Effector memory CD8-positive, alpha-beta T cell (primary cell): ENCODE results near the gene BCAS3.

Experiments
- ATAC-seq: fragments of 150-1000 bp; cut with Tn5 transposase; replicated peaks from 2 replicates; pipeline ENCODE4 v1.10.0; 2021; ENCODE audit warnings: mild to moderate bottlenecking, moderate library complexity
- DNase-seq, 3 experiments: peaks; one replicate each; pipeline ENCODE4 v3.0.0; 2021
- H3K27ac Mint-ChIP-seq, 2 donors: one replicate each; pipeline ENCODE4 v1.8.0; 2022; ENCODE audit warnings: mild to moderate bottlenecking in 2 of 2, mixed read lengths in 2 of 2, moderate library complexity in 2 of 2
- H3K27me3 Mint-ChIP-seq, 2 donors: one replicate each; pipeline ENCODE4 v1.8.0; 2022; ENCODE audit warnings: mixed read lengths in 2 of 2
- H3K36me3 Mint-ChIP-seq: one replicate; pipeline ENCODE4 v1.8.0; 2022; ENCODE audit warnings: mild to moderate bottlenecking, moderate library complexity, mixed read lengths; ENCODE audit not compliant: insufficient read depth
- H3K4me1 Mint-ChIP-seq, 2 donors: one replicate each; pipeline ENCODE4 v1.8.0; 2022; ENCODE audit warnings: low read depth in 2 of 2, mixed read lengths in 2 of 2
- H3K4me3 Mint-ChIP-seq, 2 donors: one replicate each; pipeline ENCODE4 v1.8.0; 2022; ENCODE audit warnings: mild to moderate bottlenecking in 2 of 2, mixed read lengths in 2 of 2, moderate library complexity in 2 of 2
- H3K9me3 Mint-ChIP-seq, 2 donors: one replicate each; pipeline ENCODE4 v1.8.0; 2022; ENCODE audit warnings: mixed read lengths in 2 of 2

BCAS3 gene

DNA sequence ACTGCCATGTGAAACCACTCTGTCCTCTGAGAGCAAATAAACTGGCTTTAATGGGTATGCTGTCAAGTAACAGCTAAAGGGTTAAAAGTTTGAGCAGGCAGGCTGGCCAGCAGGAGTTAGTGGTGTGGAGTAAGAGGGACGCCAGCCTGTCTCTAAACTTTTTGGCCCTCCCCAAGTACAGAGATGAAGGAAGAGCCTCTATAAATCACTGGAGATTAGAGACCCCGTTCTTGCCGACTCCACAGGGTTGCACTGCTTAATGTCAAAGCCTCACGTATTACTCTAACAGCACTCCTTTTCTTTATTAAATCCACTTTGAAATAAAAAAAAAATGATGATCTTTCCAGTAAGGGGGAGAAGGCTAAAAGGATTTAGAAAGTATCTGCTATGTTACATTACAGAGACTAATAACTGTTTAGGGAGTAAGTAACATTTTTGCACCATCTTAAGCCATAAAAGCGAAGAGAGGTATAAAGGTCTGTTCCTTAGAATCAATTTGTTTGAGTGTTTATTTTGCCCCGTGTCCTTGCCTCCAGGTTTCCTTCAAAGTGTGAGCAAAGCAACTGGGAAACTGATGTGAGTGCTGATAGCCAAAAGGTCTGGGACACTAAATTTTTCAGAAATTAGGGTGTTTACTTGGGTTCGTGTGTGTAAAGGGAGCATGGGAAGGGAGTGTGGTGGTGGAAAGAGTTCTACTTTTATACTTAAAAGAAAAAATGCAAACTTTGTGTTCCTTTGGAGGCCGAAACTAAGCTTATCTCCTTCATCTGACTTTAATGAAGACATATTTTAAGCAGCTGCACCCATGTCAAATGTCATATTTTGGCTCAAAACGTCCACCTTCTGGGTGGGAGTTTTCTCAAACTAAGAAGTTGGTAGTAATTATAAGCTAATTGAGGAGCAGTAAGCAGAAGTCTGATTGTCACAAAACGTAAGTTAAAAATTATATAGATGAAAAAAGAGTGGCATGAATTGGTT, 612.0 kb downstream of the BCAS3 start:
- Mint-ChIP-seq H3K27ac (no peak overlapping the region), H3K9me3 (no peaks in the 10 kb centered on the region), H3K4me3 (no peak overlapping the region), H3K27me3 (no peaks in the 10 kb centered on the region), H3K4me1 (no peaks in the 10 kb centered on the region), H3K36me3 (no peaks in the 10 kb centered on the region)
- DNase-seq = no peak
- ATAC-seq = no peak

DNA sequence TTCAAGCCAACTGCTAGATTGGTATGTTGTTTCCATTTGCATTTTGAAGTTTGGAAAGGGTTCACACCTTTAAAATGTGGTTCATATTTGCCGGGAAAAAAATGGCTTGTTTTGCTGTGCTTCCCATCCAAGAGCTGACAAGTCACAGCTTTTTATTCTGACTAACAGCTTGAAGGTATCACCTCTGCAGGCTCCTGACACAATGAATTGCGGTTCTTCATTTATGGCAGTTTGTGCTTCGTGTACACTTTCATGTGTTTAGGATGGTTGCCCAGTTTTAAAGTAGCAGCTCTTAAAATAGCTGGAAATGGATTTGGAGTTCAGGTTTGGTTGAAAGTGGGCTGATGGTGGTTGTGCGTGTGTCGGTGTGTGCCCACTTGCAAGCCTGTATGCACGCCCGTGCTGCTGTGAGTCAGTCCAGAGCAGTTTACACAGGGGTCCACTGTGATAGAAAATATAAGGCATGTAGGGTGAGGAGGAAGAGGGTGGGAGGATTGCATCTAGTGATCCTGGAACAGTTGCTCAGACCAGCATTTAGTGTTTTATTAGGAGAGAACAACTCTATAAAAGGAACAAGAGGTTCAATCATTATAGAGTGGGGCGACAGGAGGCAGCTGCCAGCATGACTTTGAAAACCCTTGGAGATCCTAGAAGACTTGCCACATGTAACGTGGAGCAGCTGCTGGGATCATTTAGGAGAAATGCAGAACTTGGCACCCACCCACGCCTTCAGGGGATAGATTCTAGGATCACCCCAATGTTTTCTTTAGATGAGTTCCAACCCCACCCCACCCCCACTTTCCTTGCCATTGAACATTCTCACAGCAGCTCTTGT, 614.0 kb downstream of the BCAS3 start:
- ATAC-seq (no peak), DNase-seq (no peak)
- H3K4me3 Mint-ChIP-seq = no peak overlapping the region
- no peaks in the 10 kb centered on the region for H3K27me3 Mint-ChIP-seq
- peak overlapping the region in 1 of 2 donors; percentile 12 for H3K27ac Mint-ChIP-seq
- H3K36me3 Mint-ChIP-seq = no peaks in the 10 kb centered on the region
- H3K9me3 Mint-ChIP-seq = no peaks in the 10 kb centered on the region
- H3K4me1 Mint-ChIP-seq = peaks cover 0 to 1% of the 10 kb centered on the region in 2 donors

DNA sequence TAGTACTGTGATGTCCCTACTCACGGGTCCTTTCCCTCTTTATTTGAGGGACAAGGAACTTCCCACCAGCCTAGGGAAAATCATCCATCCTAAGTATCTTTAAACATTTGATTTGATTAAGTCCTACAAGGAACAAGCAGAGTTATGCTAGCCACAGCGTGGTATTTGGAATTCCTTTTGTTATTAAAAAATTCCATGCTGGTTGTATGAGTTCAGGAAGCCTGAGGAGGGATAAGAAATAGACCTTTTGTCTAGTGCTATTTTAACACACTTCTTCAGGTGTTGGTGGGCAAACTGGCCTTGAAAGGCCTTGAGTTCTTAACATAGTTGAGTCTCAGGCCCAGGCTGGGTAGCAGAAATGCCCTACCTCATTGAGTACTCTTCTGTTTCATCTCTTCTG, 616.6 kb downstream of the BCAS3 start:
- no peak overlapping the region for H3K27ac Mint-ChIP-seq
- H3K9me3 Mint-ChIP-seq = no peaks in the 10 kb centered on the region
- H3K4me1 Mint-ChIP-seq = peaks cover 0 to 1% of the 10 kb centered on the region in 2 donors
- DNase-seq (no peak), ATAC-seq (no peak)
- no peaks in the 10 kb centered on the region for H3K36me3 Mint-ChIP-seq
- H3K4me3 Mint-ChIP-seq = no peak overlapping the region
- no peaks in the 10 kb centered on the region for H3K27me3 Mint-ChIP-seq

DNA sequence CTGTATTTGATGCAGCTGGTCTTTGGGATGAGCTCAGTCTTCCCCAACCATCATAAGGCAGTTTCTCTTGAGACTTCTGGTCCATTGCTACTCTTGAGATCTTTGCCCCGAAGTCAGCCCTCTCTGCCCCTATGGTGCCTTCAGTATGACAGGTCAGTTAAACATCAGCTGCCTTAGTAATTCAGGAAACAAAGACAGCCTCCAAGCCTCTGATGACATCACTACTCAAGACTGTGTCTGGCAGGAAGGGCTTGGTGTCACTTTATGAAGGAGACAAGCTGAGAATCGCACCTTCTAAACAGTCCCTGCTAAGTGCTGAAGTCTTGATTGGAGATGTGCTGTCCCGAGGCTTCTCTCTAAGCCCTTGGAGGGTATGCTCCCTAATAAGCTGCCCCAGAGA, 617.1 kb downstream of the BCAS3 start:
- Mint-ChIP-seq H3K9me3 (no peaks in the 10 kb centered on the region), H3K27me3 (no peaks in the 10 kb centered on the region), H3K36me3 (no peaks in the 10 kb centered on the region), H3K4me3 (no peak overlapping the region), H3K27ac (no peak overlapping the region), H3K4me1 (peaks cover 0 to 1% of the 10 kb centered on the region in 2 donors)
- DNase-seq = no peak
- ATAC-seq = no peak

DNA sequence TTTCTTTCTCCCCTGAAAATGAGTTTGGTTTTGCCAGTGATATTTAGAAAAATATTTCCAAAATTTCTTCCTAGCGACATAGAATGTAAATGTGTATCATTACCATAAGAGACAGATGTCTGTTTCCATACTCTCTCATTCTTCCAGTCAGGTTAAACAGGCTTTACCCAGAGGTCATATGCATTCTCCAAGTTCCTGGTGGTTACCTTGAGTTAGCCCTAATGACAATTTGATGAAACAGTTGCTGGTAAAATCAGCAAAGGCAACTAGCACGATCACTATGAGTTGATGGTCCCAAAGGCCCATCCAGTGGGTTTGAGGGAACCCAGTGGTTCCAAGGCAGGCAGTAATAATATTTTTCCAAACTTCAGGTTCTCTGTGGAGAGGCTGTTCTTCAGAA, 618.4 kb downstream of the BCAS3 start:
- no peak overlapping the region for H3K27ac Mint-ChIP-seq
- ATAC-seq (no peak), DNase-seq (no peak)
- H3K4me3 Mint-ChIP-seq = no peak overlapping the region
- H3K27me3 Mint-ChIP-seq = no peaks in the 10 kb centered on the region
- peaks cover 0 to 1% of the 10 kb centered on the region in 2 donors for H3K4me1 Mint-ChIP-seq
- H3K9me3 Mint-ChIP-seq = no peaks in the 10 kb centered on the region
- H3K36me3 Mint-ChIP-seq = no peaks in the 10 kb centered on the region

DNA sequence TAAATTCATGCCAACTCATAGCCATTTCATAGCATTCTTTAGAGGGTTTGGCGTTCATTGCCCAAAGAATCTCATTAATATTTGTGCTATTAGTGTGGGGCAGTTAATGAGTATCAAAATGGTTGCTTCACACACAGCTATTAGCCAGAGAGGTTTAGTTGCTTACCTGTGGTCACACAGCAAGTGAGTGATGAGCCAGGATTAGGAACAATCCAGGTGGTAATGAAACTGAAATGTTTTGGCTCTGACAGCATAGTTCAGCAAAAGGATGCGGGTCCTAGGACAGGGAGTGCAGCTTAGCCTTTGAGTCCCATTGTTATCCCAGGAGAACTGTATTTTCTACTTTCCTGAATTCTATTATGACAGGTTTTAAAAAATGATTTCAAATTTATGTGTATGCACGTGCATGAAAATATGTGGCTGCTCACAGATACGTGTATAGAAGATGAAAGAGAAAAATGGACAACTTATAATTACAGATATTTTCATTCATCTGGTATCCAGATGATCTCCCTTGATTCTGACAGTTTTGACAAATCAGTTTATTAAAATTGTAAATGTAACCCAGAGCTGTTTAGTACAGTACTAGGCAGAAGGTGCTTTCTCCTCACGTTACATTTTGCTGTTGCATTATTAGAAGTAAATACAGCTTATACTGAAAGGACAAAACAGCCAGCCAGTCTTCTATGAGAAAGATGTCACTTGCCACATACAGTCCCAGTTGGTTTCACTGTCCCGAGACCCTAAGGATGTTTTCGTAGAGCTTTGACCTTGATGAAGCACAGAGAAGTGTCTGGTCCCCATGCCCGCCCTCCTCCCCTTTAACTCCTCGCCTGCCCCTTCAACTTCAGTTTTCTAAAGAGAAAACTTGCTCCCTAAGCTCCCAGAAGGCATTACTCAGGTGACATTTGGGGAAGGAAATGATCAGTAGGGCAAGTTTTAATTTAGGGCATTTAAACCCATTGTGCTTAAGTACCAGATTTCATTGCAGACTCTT, 622.2 kb downstream of the BCAS3 start:
- H3K36me3 Mint-ChIP-seq = no peaks in the 10 kb centered on the region
- H3K9me3 Mint-ChIP-seq = no peaks in the 10 kb centered on the region
- no peak overlapping the region for H3K4me3 Mint-ChIP-seq
- H3K27me3 Mint-ChIP-seq = no peaks in the 10 kb centered on the region
- H3K4me1 Mint-ChIP-seq = peaks cover 0 to 3% of the 10 kb centered on the region in 2 donors
- peak overlapping the region in 1 of 2 donors; percentile 31 for H3K27ac Mint-ChIP-seq
- no peak for DNase-seq
- no peak for ATAC-seq

DNA sequence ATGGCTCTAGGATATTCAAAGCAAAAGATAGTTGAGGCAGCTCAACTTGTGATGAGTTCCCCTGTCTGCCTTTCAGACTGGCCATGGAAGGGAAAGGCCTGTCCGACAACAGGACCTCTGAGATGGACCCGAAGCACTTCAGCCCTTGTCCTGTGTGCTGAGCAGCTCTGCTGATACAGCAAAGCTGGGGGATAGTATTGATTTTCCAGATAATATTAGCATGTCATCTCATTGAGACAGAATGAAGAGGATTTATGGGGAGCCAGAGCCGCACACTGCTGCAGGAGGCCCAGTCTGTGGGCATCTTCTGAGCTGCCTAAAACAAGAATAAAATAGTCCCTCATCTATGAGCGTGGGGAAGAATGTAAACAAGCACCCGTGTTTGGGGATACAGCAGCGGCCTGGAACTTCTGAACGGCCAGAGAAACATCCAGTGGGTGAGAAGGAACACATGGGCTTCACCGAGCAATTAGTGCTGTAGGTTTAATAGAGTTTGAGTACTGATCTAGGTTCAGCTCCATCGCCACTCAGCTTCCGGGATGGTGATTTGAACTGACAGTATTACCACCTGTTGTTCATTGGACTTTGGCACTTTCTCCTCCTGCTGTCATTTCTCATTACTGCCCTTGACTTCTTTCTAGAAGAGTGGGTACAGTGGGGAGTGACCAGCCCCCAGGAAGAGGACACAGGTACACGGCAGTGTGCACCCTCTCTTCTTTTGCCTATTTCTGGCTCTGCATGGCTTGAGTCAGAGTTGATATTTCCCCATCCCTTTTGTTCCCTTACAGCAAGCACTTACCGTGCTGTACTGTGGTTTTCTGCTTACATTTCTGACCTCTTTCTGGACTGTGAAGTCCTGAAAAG, 625.5 kb downstream of the BCAS3 start:
- ATAC-seq (no peak), DNase-seq (no peak)
- H3K4me1 Mint-ChIP-seq = peaks cover 0 to 2% of the 10 kb centered on the region in 2 donors
- H3K27me3 Mint-ChIP-seq = no peaks in the 10 kb centered on the region
- H3K36me3 Mint-ChIP-seq = no peaks in the 10 kb centered on the region
- no peaks in the 10 kb centered on the region for H3K9me3 Mint-ChIP-seq
- no peak overlapping the region for H3K27ac Mint-ChIP-seq
- no peak overlapping the region for H3K4me3 Mint-ChIP-seq

DNA sequence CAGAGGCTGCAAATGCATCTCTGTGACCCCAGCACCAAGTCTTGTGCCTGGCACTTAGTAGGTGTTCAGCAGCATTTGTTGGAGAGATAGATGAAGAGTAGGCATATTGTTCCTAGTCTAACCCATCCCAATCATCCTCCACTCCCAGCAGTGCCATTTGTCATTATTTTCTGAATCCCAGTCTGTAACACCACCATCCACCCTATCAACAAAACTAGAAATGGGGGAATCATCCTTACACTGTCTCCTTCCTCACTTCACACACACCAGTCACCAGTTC, 626.1 kb downstream of the BCAS3 start:
- DNase-seq = no peak
- H3K4me1 Mint-ChIP-seq = peaks cover 0 to 2% of the 10 kb centered on the region in 2 donors
- H3K36me3 Mint-ChIP-seq = no peaks in the 10 kb centered on the region
- H3K9me3 Mint-ChIP-seq = no peaks in the 10 kb centered on the region
- H3K27me3 Mint-ChIP-seq = no peaks in the 10 kb centered on the region
- no peak overlapping the region for H3K27ac Mint-ChIP-seq
- ATAC-seq = no peak
- no peak overlapping the region for H3K4me3 Mint-ChIP-seq

DNA sequence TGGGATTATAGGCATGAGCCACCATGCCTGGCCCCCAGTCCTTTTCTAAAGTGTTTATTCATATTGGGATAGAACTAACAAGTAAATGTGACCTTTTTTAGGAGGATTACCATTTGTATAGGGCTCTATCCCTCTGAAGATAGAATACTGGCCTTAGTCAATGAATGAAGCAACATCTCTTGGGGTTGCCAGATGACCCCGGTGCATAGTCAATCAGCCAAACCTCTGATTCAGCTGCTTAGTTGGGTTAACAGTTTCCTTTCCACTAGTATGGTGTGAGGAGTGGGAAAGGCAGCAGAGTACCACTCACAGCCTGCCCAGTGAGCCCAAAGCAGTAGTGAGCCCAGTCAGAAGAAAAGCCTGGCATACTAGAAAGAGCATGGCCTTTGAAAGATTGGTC, 627.4 kb downstream of the BCAS3 start:
- DNase-seq = no peak
- no peaks in the 10 kb centered on the region for H3K27me3 Mint-ChIP-seq
- H3K4me1 Mint-ChIP-seq = peaks cover 0 to 2% of the 10 kb centered on the region in 2 donors
- H3K4me3 Mint-ChIP-seq = no peak overlapping the region
- no peaks in the 10 kb centered on the region for H3K9me3 Mint-ChIP-seq
- no peak overlapping the region for H3K27ac Mint-ChIP-seq
- ATAC-seq = no peak
- no peaks in the 10 kb centered on the region for H3K36me3 Mint-ChIP-seq

DNA sequence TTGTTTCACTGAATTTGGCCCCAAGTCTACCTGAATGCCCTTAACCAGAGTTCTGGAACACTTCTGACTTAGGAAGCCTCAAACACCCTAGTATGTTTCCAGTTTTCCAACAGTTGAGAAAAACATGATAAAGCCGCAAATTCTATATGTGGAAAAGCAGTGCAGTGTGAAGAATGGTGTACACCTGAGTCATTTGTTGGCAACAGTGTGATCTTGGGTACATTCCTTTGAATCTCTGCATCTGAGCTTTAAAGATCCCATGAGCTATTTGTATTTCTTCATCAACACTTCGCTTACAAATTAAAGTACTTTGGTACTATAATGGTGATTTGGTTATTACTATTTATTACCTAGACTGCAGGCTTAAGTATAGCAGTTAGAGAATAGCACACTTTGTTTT, 628.4 kb downstream of the BCAS3 start:
- Mint-ChIP-seq H3K27me3 (no peaks in the 10 kb centered on the region), H3K27ac (no peak overlapping the region), H3K4me1 (peaks cover 0 to 2% of the 10 kb centered on the region in 2 donors), H3K9me3 (no peaks in the 10 kb centered on the region), H3K36me3 (no peaks in the 10 kb centered on the region), H3K4me3 (no peak overlapping the region)
- ATAC-seq (no peak), DNase-seq (no peak)

DNA sequence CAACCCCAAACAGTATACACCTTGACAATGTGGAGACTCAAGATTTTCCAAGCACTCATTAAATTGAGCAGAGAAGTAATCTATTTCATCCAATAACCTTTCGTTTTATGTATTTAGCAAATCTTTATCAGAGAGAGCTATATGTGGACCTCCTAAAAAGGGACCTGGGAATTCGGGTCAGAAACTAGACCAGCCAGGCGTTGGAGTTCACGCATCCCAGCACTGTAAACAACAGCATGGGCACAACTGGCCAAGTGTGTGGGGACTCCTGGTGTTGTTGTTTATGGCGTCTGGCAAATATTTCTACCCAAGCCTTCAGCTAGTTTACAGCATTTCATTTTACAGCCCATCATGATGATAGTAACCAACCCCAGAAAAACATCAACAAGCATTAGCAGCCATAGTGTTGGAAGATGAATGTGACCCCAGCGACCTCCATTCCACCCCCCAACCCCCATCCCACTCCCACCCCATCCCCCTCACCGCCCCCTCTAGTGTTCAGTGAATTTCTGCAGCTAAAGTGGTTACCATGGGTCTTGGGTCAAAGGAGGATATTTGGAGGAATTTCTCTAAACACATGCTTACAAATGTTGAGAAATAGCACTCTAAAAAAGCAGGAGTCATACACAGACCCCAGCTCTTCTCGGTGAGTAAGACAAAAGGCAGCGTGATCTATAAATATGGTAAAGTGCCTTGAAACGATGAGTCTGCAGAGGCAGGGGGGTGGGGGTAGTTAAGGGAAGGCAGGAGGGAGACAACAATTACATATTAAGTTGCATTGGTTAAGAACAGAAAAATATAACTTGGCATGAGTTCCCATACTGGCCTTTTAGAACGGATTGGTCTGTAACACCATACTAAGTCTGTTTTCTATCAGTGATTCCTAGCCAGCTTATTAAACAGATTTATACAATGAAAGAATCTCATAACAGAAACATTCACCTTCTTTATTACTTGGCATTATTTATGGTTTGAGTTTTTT, 630.5 kb downstream of the BCAS3 start:
- no peak for DNase-seq
- ATAC-seq = no peak
- Mint-ChIP-seq H3K4me3 (no peak overlapping the region), H3K36me3 (no peaks in the 10 kb centered on the region), H3K27ac (no peak overlapping the region), H3K9me3 (no peaks in the 10 kb centered on the region), H3K4me1 (peaks cover 0 to 2% of the 10 kb centered on the region in 2 donors), H3K27me3 (no peaks in the 10 kb centered on the region)
